ENCODE measurements around the gene KRTAP5-5.
"Not testable (repeated sequence)": the region's sequence is repeated elsewhere in the genome, so short reads cannot be mapped to it uniquely, and the experiment has no call there.

DNA sequence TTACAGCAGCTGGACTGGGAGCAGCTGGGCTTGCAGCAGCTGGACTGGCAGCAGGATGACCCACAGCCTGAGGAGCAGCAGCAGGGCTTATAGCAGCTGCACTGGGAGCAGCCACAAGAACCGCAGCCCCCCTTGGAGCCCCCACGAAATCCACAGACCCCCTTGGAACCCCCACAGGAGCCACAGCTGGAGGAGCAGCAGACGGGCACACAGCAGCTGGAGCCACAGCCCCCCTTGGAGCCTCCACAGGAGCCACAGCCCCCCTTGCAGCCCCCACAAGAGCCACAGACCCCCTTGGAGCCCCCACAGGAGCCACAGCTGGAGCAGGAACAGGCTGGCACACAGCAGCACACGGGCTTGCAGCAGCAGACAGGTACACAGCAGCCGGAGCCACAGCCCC lies 21.7 kb upstream of the KRTAP5-5 start:
- TF ChIP-seq ATF7 (IDR thresholded peaks at IDR 0.05); ATF7 (CRISPR knock-in tag; IDR thresholded peaks at IDR 0.05); CHD4 (IDR thresholded peaks at IDR 0.05; ENCODE audit: borderline replicate concordance, low read length); EP300 (IDR thresholded peaks at IDR 0.05; ENCODE audit: low read depth in 2 of 2, low read length in 2 of 2); EP300 (CRISPR knock-in tag; IDR thresholded peaks at IDR 0.05; ENCODE audit: borderline replicate concordance); NKX3-1 (CRISPR knock-in tag; IDR thresholded peaks at IDR 0.05); SNAPC2 (CRISPR knock-in tag; IDR thresholded peaks at IDR 0.05); MYC (CRISPR knock-in tag; IDR thresholded peaks at IDR 0.05; ENCODE audit: borderline replicate concordance); EZH2 (conservative IDR thresholded peaks at IDR 0.05; ENCODE audit: low read depth, low read length); HOXA9 (CRISPR knock-in tag; IDR thresholded peaks at IDR 0.05; ENCODE audit: borderline replicate concordance); IRF2 (CRISPR knock-in tag; IDR thresholded peaks at IDR 0.05); CEBPZ (IDR thresholded peaks at IDR 0.05; ENCODE audit: low read length): not testable (repeated sequence)
- TF ChIP-seq, protein P1, sequence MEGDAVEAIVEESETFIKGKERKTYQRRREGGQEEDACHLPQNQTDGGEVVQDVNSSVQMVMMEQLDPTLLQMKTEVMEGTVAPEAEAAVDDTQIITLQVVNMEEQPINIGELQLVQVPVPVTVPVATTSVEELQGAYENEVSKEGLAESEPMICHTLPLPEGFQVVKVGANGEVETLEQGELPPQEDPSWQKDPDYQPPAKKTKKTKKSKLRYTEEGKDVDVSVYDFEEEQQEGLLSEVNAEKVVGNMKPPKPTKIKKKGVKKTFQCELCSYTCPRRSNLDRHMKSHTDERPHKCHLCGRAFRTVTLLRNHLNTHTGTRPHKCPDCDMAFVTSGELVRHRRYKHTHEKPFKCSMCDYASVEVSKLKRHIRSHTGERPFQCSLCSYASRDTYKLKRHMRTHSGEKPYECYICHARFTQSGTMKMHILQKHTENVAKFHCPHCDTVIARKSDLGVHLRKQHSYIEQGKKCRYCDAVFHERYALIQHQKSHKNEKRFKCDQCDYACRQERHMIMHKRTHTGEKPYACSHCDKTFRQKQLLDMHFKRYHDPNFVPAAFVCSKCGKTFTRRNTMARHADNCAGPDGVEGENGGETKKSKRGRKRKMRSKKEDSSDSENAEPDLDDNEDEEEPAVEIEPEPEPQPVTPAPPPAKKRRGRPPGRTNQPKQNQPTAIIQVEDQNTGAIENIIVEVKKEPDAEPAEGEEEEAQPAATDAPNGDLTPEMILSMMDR (CRISPR knock-in tag; IDR thresholded peaks at IDR 0.05): not testable (repeated sequence)
